ENCODE data around the gene AKAP17A.
"Not testable (repeated sequence)": the region's sequence is repeated elsewhere in the genome, so short reads cannot be mapped to it uniquely, and the experiment has no call there.

AKAP17A gene

GRCh38 chrX:1609311-1609710 is 17.9 kb downstream of the AKAP17A start:
- no peak for DNase-seq

GRCh38 chrX:1609762-1610161 is 18.4 kb downstream of the AKAP17A start:
- DNase-seq, result no peak

GRCh38 chrX:1610166-1610565 is 18.8 kb downstream of the AKAP17A start:
- DNase-seq, result no peak

- no peak for DNase-seq
Measured at GRCh38 chrX:1610736-1611135, 19.3 kb downstream of the AKAP17A start.

GRCh38 chrX:1612641-1613286 is 21.4 kb downstream of the AKAP17A start:
- DNase-seq, result no peak

- no peak for DNase-seq
Measured at GRCh38 chrX:1614927-1615326, 23.5 kb downstream of the AKAP17A start, which contains the start of gene ASMT. Gene ASMT, plus strand, starts transcription at chrX:1615059. Its CDS starts 141 bp downstream, at chrX:1615200.

GRCh38 chrX:1618689-1619088 is 27.3 kb downstream of the AKAP17A start:
- no peak for DNase-seq

DNA sequence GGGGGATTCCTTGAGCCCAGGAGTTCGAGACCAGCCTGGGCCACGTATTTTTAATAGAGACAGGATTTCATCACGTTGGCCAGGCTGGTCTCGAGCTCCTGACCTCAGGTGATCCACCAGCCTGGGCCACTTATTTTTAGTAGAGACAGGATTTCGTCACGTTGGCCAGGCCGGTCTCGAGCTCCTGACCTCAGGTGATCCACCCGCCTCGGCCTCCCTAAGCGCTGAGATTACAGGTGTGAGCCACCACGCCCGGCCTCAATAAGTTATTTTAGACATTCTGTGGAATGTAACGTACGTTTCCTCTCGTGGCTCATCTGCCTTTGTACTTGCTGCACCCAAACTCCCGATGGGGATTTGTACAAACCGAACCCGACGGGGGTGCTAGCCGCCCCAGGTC is 32.3 kb downstream of the AKAP17A start:
- no peak for DNase-seq

GRCh38 chrX:1624158-1624860 is 32.9 kb downstream of the AKAP17A start:
- not testable (repeated sequence) for DNase-seq

GRCh38 chrX:1624861-1625215 is 33.4 kb downstream of the AKAP17A start:
- not testable (repeated sequence) for DNase-seq

DNA sequence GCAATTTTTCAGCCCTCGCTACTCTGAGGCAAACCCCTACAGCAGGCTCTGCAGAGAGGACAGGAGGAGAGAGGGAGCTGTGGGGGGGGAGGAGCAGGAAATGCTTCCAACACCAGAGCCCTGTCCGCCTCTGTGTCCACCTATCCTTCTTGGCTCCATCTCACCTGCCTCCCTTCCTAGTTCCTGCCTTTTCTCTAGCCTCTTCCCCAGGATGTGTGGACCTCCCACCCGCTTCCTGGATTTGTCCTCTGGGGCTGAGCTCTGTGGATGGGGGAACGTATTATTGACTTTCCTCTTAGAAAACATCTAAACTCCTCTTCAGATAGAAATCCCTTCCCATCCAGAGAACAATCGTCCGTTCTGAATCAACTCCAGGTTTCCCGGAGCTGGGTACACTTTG is 37.8 kb downstream of the AKAP17A start:
- DNase-seq, result no peak

DNA sequence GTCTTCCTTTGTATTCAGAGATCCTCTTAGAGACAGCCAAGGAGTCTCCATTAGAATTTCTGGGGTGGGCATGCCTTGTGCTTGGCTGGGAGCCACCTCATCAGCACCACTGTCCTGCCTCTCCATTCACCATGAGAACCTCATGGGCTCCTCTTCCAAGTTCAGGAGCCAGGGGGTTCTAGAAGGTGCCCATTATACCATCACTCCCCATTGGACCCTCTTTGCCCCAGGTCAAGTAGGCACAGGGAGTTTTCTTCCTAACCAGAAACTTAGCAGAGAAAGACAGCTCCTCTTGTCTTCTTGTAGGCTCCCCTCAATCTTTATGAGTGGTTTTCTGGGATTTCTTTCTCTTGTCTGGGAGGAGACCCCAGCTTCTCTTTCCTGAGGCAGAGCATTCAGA is 54.6 kb downstream of the AKAP17A start:
- no peak for DNase-seq

- no peak for DNase-seq
Measured at GRCh38 chrX:1649621-1650020, 58.2 kb downstream of the AKAP17A start.

All from KG1 (cell line).